ENCODE data around the gene ZNF470. TPM values are rescaled to one million over a fixed set of nuclear protein-coding genes. Genes with fewer than 3 reads are reported as not detected.

The ZNF470 gene
- 8.0 and 9.0 TPM in 2 replicates for total RNA-seq
- long read RNA-seq, full-length matches to known transcripts = 4 of 6 reads
- long read RNA-seq, partial matches to known transcripts = 1 of 6 reads
- long read RNA-seq, other reads (novel, unspliced or antisense) = 1 of 6 reads

DNA sequence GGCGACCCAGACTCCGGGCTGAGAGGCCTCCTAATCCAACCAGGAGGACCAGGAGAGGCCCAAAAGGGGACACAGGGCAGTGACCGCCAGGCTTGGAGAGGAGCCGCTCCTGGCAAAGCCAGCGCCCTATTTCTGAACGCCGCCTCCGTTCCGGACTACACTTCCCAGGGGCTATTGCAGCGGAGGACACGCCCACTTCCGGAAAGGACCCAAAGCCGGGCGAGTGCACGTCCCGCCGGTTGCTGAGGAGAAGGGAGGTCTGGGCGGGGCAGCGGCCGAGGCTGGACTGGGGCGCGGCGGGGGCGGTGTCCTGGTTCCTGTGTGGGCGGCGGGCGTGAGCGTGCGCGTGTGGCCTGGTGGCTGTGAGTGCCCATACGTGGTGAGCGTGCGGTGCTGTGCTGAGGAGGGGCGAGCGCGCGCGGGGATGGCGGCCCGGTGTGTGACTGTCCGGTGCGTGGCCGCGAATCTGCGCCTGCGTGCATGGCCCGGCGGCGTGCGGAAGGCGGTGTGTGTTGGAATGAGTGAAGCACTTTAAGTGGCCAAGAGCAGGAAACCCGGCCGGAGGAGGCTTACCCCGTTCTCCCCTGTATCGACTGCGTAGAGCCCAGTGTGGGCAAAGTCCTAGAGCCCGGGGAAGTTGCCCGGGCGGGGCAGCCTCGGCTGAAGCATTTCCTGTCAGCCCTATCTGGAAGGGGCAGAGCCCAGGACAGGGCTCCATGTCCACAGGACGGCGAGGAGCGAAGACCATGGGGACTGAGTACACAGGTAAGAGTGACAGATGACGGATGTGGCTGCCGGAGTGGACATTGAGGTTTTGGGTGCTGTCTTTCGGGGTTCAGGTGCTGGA, at the start of gene ZNF470:
Gene ZNF470 (plus strand): TSS at position 195 of the 847 bp plus-strand sequence. CDS start 2,844 bp downstream, outside the sequence.
- DNase-seq (ENCODE audit: low spot score, unreplicated experiment) = peak; percentile 78
- no peak for TF ChIP-seq CTCF (IDR thresholded peaks at IDR 0.05; ENCODE audit: unreplicated experiment)
- Mint-ChIP-seq H3K4me1 (ENCODE audit: low read depth) (no peaks in the 10 kb centered on the region), H3K36me3 (ENCODE audit: insufficient read depth) (peaks cover 61% of the 10 kb centered on the region), H3K27me3 (no peaks in the 10 kb centered on the region), H3K9me3 (ENCODE audit: low read depth) (peaks cover 47% of the 10 kb centered on the region), H3K27ac (peak within 1 kb of the TSS; percentile 96), H3K4me3 (ENCODE audit: low read depth) (peak within 1 kb of the TSS; percentile 99)

DNA sequence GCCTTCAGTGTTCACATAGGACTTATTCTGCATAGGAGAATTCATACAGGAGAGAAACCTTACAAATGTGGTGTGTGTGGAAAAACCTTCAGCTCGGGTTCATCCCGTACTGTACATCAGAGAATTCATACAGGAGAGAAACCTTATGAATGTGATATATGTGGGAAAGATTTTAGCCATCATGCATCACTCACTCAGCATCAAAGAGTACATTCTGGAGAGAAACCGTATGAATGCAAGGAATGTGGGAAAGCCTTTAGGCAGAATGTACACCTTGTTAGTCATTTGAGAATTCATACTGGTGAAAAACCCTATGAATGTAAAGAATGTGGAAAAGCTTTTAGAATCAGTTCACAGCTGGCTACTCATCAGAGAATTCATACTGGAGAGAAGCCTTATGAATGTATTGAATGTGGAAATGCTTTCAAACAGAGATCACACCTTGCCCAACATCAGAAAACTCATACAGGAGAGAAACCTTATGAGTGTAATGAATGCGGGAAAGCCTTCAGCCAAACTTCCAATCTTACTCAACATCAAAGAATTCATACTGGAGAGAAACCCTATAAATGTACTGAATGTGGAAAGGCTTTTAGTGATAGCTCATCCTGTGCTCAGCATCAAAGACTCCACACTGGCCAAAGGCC, 41.9 kb upstream of the ZNF470 start:
- no peak overlapping the region for H3K4me3 Mint-ChIP-seq (ENCODE audit: low read depth)
- H3K27me3 Mint-ChIP-seq = no peaks in the 10 kb centered on the region
- H3K27ac Mint-ChIP-seq = no peak overlapping the region
- DNase-seq (ENCODE audit: low spot score, unreplicated experiment) = no peak
- H3K9me3 Mint-ChIP-seq (ENCODE audit: low read depth) = peaks cover 63% of the 10 kb centered on the region
- TF ChIP-seq CTCF (IDR thresholded peaks at IDR 0.05; ENCODE audit: unreplicated experiment) = no peak
- H3K4me1 Mint-ChIP-seq (ENCODE audit: low read depth) = no peaks in the 10 kb centered on the region
- H3K36me3 Mint-ChIP-seq (ENCODE audit: insufficient read depth) = peaks cover 9% of the 10 kb centered on the region

- DNase-seq (ENCODE audit: low spot score, unreplicated experiment) = no peak
- H3K27me3 Mint-ChIP-seq = no peaks in the 10 kb centered on the region
- peaks cover 30% of the 10 kb centered on the region for H3K36me3 Mint-ChIP-seq (ENCODE audit: insufficient read depth)
- H3K4me1 Mint-ChIP-seq (ENCODE audit: low read depth) = peaks cover 4% of the 10 kb centered on the region
- peak overlapping the region; percentile 91 for H3K4me3 Mint-ChIP-seq (ENCODE audit: low read depth)
- no peak for TF ChIP-seq CTCF (IDR thresholded peaks at IDR 0.05; ENCODE audit: unreplicated experiment)
- H3K27ac Mint-ChIP-seq = no peak overlapping the region
- H3K9me3 Mint-ChIP-seq (ENCODE audit: low read depth) = peaks cover 37% of the 10 kb centered on the region
Observed at GRCh38 chr19:56537442-56537841, 29.8 kb upstream of the ZNF470 start.

GRCh38 chr19:56538254-56538760, 29.0 kb upstream of the ZNF470 start:
- peak; percentile 75 for DNase-seq (ENCODE audit: low spot score, unreplicated experiment)
- Mint-ChIP-seq H3K36me3 (ENCODE audit: insufficient read depth) (peaks cover 34% of the 10 kb centered on the region), H3K4me3 (ENCODE audit: low read depth) (peak overlapping the region; percentile 91), H3K27ac (peak overlapping the region; percentile 95), H3K4me1 (ENCODE audit: low read depth) (peaks cover 4% of the 10 kb centered on the region), H3K9me3 (ENCODE audit: low read depth) (peaks cover 32% of the 10 kb centered on the region), H3K27me3 (no peaks in the 10 kb centered on the region)
- TF ChIP-seq CTCF (IDR thresholded peaks at IDR 0.05; ENCODE audit: unreplicated experiment) = no peak

DNA sequence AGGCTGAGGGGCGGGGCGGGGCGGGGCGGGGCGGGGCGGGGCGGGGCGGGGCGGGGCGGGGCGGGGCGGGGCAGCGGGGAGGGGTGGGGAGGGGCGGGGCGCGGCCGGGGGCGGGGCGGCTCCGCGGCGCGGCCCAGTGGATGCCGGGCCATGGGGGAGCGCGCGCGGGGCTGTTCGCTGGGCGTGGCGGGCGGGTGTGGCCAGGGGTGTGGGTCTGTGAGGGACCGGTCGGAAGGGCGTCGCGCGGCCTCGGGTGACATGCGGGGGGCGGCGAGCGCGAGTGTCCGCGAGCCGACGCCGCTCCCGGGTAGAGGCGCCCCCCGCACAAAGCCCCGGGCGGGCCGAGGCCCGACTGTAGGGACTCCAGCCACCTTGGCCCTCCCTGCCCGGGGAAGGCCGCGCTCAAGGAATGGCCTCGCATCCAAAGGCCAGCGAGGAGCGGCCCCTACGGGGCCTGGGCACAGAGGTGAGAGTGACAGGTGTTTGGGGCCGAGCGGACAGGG, 28.5 kb upstream of the ZNF470 start, which contains the start of gene ZFP28:
Gene ZFP28 (plus strand): TSS at position 188 of the 503 bp plus-strand sequence. CDS start 71 bp downstream, at position 259.
- H3K27ac Mint-ChIP-seq = peak within 1 kb of the TSS; percentile 95
- DNase-seq (ENCODE audit: low spot score, unreplicated experiment) = peak; percentile 49
- peak within 1 kb of the TSS; percentile 91 for H3K4me3 Mint-ChIP-seq (ENCODE audit: low read depth)
- H3K36me3 Mint-ChIP-seq (ENCODE audit: insufficient read depth) = peaks cover 38% of the 10 kb centered on the region
- no peaks in the 10 kb centered on the region for H3K27me3 Mint-ChIP-seq
- H3K9me3 Mint-ChIP-seq (ENCODE audit: low read depth) = peaks cover 30% of the 10 kb centered on the region
- TF ChIP-seq CTCF (IDR thresholded peaks at IDR 0.05; ENCODE audit: unreplicated experiment) = no peak
- H3K4me1 Mint-ChIP-seq (ENCODE audit: low read depth) = peaks cover 4% of the 10 kb centered on the region
